LNCaP clone FGC (cell line): ENCODE results near the gene CFP.

Experiments used
- DNase-seq: peaks from one replicate; pipeline ENCODE4 v3.0.0-alpha.2; 2011; ENCODE audit warnings: low read depth
- H3K4me3 ChIP-seq: 2 replicates; pipeline ENCODE4 v1.5.1; 2011; ENCODE audit warnings: mild to moderate bottlenecking, low read depth, low read length, control low read depth
- TF ChIP-seq, protein P1 (sequence below): IDR thresholded peaks from 2 replicates; pipeline ENCODE4 v1.5.1; 2012; ENCODE audit warnings: mild to moderate bottlenecking; ENCODE audit not compliant: control insufficient read depth, insufficient read depth; ENCODE audit errors: extremely low read depth

The CFP gene

DNA sequence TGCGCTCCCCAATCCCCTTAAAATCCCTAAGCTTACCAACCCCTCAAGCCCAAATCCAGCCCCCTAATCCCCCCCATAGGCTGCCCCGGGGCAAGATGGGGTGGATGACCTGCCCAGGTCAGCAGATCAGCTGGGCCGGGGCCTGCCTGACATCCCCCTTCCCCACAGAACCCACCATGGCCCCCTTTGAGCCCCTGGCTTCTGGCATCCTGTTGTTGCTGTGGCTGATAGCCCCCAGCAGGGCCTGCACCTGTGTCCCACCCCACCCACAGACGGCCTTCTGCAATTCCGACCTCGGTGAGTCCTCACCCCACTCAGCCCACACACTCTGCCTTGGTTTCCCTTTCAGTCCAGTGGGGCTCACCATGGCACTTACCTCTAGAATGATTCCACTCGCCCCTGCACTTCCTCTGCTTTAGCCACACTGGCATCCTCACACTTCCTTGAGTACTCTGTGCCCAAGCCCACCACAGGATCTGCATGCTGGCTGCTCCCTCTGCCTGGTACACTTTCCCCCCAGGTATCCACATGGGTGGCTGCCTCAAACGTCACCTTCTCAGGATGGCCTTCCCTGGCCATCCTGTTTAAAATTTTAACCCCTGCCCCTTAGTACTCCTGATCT, 46.4 kb downstream of the CFP start:
- no peak for DNase-seq
- TF ChIP-seq, protein P1, sequence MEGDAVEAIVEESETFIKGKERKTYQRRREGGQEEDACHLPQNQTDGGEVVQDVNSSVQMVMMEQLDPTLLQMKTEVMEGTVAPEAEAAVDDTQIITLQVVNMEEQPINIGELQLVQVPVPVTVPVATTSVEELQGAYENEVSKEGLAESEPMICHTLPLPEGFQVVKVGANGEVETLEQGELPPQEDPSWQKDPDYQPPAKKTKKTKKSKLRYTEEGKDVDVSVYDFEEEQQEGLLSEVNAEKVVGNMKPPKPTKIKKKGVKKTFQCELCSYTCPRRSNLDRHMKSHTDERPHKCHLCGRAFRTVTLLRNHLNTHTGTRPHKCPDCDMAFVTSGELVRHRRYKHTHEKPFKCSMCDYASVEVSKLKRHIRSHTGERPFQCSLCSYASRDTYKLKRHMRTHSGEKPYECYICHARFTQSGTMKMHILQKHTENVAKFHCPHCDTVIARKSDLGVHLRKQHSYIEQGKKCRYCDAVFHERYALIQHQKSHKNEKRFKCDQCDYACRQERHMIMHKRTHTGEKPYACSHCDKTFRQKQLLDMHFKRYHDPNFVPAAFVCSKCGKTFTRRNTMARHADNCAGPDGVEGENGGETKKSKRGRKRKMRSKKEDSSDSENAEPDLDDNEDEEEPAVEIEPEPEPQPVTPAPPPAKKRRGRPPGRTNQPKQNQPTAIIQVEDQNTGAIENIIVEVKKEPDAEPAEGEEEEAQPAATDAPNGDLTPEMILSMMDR = no peak
- no peak overlapping the region for H3K4me3 ChIP-seq

DNA sequence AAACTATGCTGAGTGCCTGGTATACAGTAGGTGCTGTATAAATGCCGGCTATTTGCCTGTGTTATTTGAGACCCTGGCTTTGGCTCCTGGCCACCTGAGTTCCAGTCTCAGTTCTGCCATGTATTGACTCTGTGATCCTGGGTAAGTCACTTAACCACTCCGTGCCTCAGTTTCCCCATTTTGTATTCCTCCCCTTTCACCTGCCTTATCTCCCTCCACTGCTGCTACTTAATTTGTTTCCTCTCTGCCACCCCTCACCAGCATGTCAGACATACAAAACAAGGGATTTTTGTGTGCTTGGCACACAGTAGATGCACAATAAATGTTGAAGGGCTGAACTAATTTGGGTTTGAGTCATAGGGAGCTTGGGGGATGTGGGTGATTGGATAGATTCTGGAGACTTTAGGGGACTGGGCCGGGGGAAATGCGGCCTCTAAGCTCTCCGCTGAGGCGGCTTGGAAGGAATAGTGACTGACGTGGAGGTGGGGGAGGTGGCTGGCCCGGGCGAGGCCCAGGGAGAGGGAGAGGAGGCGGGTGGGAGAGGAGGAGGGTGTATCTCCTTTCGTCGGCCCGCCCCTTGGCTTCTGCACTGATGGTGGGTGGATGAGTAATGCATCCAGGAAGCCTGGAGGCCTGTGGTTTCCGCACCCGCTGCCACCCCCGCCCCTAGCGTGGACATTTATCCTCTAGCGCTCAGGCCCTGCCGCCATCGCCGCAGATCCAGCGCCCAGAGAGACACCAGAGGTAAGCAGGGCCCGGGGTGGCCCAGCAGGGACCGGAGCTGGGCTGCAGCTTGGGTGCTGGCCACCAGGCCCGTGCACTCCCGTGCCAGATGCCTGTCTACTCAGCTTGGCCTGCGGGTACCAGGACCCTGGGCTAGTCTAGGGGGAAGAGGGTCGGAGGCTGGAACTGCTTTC, 47.7 kb downstream of the CFP start, which contains the start of gene TIMP1:
Gene TIMP1 (plus strand): TSS at position 706 of the 917 bp plus-strand sequence. CDS start 980 bp downstream, outside the sequence.
- no peak within 1 kb of the TSS for H3K4me3 ChIP-seq
- TF ChIP-seq, protein P1 = no peak
- no peak for DNase-seq

DNA sequence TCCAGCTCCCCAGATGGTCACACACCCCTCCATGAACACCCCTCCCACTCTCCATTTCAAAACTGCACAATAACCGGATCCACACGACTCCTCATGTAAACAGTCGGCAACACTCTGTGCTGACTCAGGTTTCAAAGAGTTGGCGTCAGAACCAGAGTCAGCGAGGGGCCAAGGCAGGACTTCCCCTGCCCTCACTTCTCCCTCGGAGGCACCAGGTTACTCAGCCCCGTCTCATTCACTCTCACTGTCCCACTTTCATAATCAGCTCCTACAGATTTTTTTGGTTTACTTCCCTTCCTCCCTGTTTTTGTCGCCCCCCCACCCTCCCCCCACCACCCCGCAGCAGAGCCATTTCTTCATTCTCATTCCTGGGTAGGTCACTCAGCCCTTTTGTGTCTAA, 50.2 kb downstream of the CFP start:
- DNase-seq = no peak
- H3K4me3 ChIP-seq = no peak overlapping the region
- TF ChIP-seq, protein P1 = no peak

DNA sequence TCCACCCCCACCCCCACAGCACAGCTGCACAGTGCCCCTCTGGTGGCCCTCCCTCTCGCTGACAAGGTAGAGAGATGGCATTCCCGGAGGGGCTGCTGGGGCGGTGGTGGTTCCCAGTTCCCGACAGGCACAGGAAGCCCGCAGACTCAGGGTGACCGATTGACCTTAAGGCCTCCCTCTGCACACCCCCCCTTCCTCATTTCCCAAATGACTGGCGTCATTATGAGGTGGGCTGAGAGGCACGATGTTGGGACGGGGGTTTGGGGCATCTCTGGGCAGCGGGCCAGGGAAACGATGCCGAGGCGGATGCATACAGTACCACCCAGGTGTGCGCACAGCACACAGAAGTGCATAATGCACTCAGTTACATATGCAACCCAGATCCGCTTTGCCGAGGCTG, 51.0 kb downstream of the CFP start:
- DNase-seq = no peak
- TF ChIP-seq, protein P1 = no peak
- H3K4me3 ChIP-seq = no peak overlapping the region

DNA sequence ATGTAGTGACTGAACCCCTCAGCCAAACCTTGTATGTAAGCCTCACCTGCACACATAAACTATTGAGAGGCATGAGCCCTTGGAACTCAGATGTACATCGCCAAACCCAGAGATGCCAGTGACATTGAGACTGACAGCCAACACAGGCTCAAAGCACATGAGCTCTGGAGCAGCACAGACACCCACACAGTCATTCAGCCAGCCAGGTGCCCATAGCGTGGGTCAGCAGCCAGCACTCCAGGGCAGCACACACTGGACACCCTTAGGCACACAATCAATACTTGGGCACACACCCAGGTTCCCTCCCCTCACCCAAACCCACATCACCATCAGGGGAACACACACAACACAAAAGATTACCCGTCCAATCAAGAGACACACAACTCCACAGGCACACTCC, 51.8 kb downstream of the CFP start:
- TF ChIP-seq, protein P1 = no peak
- no peak overlapping the region for H3K4me3 ChIP-seq
- DNase-seq = no peak

DNA sequence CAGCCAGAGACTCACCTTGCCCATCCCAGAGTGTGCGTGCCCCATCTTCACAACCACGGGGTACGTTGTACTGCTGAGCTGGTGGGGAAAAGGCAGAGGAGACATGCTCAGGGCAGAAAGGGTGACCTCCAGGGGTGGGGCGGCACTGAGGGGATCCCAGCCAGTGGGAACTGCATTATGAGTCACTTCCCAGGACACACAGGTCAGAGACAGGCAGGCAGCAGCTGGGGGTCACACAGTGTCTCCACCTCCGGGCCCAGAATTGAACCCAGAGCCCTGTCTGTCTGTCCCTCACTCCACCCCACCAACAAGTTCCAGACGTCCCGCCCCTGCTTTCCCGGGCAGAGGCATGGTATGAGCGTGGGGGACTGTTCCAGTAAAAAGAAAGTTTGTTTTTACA, 52.3 kb downstream of the CFP start:
- no peak for DNase-seq
- H3K4me3 ChIP-seq = no peak overlapping the region
- TF ChIP-seq, protein P1 = no peak
